ENCODE data around the gene MADD.

GRCh38 chr11:47345890-47346563 lies 76.1 kb downstream of the MADD start:
- TF ChIP-seq CTCF (IDR thresholded peaks at IDR 0.05) (no peak), EZH2 (IDR thresholded peaks at IDR 0.05; ENCODE audit: borderline replicate concordance, insufficient read depth, low read depth, low read length, poor library complexity, severe bottlenecking) (no peak)

All from B cell (primary cell).